HG03103 (cell line): ENCODE data around the gene USP16.

Source experiments
- ATAC-seq: cut with Tn5 transposase; IDR thresholded peaks from one replicate; pipeline ENCODE4 v1.9.1; 2021; ENCODE audit warnings: low read depth; ENCODE audit not compliant: unreplicated experiment

Gene USP16

GRCh38 chr21:29080454-29080941 lies 56.0 kb downstream of the USP16 start:
- ATAC-seq: no peak

- ATAC-seq: no peak
Measured at GRCh38 chr21:29082046-29082815, 57.8 kb downstream of the USP16 start.

GRCh38 chr21:29083306-29083705 lies 58.8 kb downstream of the USP16 start:
- no peak for ATAC-seq

GRCh38 chr21:29084372-29084771 lies 59.9 kb downstream of the USP16 start:
- ATAC-seq: no peak

- no peak for ATAC-seq
Measured at GRCh38 chr21:29085106-29085752, 60.8 kb downstream of the USP16 start.

GRCh38 chr21:29091033-29091432 lies 66.6 kb downstream of the USP16 start:
- ATAC-seq: no peak

- ATAC-seq: no peak
Measured at GRCh38 chr21:29092102-29092959, 67.9 kb downstream of the USP16 start.

- ATAC-seq: no peak
Measured at GRCh38 chr21:29096218-29097015, 71.9 kb downstream of the USP16 start.

GRCh38 chr21:29098156-29098555 lies 73.7 kb downstream of the USP16 start:
- ATAC-seq: no peak

GRCh38 chr21:29102791-29103257 lies 78.4 kb downstream of the USP16 start:
- no peak for ATAC-seq
